ENCODE results near the gene PPM1L.

PPM1L gene

DNA sequence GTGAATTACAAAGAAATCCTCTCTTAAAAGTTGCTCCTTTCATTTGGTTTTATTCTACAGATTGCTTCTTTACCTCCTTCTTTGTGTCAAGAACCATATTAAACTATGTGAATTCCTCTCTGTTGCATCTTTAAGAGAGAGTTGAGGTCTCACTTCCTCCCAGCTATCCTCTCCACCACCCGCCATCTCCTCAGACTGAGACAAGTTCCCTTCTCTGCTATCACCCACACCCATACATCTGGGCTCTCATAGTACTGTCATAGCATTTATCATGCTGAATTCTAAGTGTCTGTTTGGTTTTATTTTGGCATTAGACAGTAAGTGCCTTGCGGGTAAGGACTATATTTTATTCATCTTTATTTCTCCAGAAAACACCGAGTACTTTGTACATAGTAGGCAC lies 294.9 kb downstream of the PPM1L start:
- DNase-seq: no peak

DNA sequence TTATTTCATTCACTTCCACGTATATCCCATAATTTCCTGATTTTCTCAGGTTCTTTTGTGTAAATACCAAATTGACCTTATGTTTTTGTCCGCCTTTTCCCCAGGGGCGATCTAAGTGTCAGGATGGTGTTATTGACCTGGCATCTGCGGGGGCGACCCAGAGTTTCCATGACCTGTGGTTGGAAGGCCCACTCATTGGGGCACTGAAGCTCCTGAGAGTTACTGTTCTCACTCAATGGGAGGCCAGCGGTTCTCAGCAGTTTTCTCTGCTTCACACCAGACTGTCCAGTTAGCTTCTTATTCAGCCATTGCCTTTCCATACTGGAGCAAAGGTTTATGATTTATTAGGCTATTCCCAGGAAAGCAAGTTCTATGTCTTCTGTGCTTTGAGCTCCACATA lies 295.8 kb downstream of the PPM1L start:
- DNase-seq: no peak

GRCh38 chr3:161054860-161055604 lies 299.0 kb downstream of the PPM1L start:
- no peak for DNase-seq

GRCh38 chr3:161064413-161064812 lies 308.4 kb downstream of the PPM1L start:
- DNase-seq: no peak

DNA sequence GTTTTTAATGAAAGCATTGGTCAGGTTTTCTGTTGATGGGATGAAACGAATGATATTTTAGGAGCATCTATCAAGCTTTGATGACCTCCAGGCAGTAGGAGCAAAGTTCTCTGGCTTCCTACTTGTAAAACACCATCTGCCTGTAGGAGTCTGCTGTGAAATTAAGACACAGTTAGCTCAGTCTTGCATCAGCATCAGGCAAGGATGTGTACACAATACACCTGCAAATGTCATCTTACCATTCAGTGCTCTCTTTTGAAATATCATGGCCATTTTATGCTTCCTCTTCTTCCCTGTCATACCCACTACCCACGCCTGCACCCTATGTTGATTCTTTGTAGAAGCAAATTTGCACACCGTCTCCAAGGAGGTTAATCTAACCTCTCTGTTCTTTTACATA lies 310.9 kb downstream of the PPM1L start:
- no peak for DNase-seq

GRCh38 chr3:161067335-161067734 lies 311.3 kb downstream of the PPM1L start:
- DNase-seq: no peak

DNA sequence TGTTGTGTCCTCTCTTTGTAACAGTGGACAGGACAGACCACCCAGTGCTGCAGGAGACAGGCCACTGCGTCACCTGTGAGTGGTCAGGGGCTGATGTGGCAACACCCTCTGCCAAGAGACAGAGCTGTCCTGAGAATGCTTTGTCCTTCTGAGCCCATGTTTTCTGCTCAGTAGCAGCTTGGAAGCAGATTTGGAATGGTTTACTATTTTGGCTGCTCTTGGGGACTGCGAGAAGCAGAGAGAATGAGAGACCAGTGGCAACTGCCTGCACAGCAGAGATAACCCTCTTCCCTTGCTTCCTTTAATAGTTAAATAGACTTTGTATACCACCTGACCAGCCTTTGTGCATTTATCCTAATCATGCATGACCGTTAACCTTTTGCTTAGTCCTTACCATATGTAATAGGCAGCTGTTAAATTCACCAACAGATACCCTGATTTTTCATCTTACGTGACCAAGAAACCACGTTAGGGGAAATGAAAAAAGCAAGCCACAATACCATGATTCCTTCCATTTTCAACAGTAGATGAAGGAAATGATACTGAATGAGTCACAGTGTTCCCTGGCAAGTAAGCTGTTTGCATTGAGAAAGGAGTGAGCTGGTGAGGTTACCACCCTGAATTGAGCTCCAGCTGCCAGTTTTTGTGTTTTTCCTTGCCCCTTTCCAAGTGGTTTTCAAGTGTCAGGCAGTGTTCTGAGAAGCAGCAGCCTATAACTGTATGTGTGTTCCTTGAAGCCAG lies 313.6 kb downstream of the PPM1L start:
- DNase-seq: no peak

DNA sequence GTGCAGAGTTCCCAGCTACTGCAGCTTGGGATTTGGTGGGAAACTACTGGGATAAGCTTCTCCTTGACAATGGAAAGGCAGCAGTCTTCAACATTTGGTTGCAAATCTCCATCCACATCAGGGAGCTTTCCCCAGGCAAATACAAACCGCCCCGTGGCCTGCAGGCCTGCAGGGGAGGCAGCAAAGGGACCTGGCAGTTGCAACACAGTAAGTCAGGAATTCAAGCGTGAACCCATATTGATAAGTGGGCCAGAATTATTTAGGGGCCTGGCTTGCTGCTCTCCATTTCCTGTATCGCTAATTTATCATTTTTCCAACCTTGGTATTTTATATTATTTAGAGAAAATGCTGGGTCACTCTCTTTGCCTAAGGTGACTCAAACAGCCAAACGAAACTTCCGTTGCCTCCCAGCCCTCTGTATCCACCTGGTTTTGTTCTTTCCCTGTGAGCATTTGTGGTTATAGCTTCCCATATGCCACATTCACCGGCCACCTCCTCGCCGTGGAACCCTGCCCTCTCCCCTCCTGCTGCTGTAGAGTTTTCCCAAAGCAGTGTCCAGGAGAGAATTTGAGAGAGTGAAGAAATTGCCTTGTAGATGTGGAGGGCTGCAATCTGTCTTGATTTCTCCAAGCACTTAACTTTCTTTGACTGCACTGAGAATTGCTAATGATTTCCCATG lies 314.4 kb downstream of the PPM1L start:
- DNase-seq: no peak

DNA sequence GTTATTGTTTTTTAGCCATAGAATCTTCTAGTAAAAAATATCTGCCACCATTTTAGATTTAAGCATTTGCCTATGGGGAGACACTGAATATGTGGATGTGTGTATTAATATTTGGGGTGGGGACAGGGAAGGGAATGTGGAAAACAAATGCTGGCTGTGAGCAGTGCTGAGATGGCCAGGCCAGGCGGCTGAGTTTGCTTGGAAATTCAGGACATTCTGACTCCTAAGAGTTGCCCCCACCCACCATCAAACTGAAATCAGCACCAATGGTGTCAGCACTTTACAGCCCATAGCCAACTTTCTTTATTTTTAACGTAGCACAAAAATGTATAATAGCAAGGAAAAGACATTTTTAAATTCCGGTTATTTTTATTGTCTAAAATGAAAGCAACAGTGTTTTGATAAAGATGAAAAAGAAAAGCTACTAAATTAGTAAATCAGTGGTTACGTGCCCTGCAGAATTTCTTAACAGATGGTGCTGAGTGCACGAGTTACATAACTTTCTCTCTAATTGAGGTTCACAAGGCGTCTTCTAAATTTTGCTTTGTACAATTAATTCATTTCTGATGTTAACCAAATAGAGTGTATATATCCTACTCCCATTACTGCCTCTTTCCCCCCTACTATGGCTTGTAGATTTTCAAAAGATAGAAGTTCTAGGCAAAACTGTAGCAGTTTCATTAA lies 315.1 kb downstream of the PPM1L start:
- DNase-seq: no peak

DNA sequence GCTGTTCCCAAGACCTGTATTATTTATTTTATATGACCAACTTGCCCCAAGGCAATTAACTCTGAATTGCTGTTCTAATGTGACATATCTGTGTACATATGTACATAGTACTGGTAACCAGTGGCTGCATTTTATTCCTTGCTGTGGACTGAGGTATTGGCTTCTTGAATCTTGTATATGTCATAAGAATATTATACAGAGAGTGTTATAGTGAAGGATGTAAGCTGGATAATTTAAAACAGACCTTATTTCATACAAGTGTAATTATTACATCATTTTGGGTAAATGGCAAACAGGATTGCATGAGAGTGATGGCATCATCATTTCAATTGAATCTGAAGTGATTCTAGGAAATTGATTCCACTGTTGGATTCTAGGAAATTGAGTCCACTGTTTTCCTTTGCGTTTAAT lies 316.2 kb downstream of the PPM1L start:
- DNase-seq: no peak

DNA sequence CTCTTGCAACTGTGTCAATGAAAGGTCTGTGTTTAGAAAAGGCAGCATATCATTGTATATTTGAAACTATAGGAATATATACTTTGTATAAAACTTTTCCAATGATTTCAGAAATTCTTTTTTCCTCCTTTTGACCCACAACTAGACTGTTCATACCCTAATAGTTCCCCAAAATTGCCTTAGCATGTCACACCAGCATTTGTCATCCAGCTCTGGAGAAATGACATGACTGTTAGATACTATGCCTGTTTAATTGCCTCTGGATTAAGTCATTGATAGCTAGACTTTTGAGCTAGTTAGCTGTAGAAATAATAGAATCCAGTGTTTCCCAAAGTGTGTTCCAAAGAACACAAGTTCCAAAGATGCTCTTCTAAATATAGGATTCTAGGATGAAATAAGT lies 316.7 kb downstream of the PPM1L start:
- DNase-seq: no peak

GRCh38 chr3:161073181-161073580 lies 317.1 kb downstream of the PPM1L start:
- DNase-seq: no peak

GRCh38 chr3:161081633-161082032 lies 325.6 kb downstream of the PPM1L start:
- DNase-seq: no peak

DNA sequence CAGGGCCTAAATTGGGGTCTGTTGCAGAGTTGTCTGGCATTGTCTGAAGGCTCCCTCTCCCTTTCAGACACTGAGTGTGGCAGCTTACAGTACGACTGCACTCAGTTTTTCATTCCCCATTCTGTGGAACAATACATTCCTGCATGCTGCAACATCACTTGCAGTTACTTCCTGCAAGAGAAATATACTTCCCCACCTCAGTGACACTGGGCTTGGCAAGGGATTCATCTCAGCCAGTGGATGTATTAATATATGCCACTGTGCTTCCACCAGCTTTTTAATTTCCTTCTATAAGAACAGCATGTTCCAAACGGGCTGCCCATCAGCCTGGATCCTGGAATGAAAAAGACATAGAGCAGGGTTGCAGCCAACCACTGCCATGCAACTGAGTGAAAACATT lies 326.0 kb downstream of the PPM1L start:
- DNase-seq: no peak

- DNase-seq: no peak
Measured at GRCh38 chr3:161083131-161083530, 327.1 kb downstream of the PPM1L start.

DNA sequence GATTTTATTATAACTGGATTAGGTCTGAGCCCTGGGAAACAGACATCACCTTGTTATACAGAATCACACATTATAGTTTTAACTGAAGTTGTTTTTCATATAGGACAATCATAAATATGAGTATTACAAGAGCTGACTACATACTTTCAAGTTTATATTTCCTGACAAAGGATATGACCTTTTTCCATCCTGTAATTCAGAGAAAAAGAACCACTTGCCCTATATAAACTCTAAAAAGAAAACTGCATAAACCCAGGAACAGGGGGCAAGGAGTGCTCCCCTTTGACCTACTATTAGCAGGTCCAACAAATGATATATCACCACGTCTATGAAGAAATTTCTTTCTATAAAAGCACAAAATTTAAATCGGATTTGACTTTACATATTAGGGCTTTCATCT lies 328.2 kb downstream of the PPM1L start:
- DNase-seq: no peak

- DNase-seq: no peak
Measured at GRCh38 chr3:161093895-161094294, 337.9 kb downstream of the PPM1L start.

GRCh38 chr3:161096771-161097367 lies 340.8 kb downstream of the PPM1L start:
- peak; percentile 20 for DNase-seq

GRCh38 chr3:161100994-161101393 lies 345.0 kb downstream of the PPM1L start:
- no peak for DNase-seq

DNA sequence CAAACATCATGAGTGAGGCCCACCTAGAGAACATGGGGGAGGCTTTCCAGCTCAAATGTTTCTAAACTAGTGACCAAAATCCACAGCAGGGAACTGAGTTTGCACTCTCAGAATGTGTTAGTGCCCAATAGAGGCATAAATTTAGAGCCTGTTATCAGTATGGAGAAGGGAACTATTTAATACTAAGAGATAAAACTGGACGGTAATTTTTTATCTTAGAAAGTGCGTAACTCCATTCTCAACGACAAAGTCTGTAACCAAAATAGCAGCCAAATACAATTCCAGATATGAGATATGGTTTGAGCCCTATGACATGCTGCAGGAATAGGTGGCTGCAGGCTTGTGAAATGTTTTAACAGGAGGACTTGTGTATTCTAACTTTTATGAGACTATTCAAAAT lies 345.6 kb downstream of the PPM1L start:
- no peak for DNase-seq

DNA sequence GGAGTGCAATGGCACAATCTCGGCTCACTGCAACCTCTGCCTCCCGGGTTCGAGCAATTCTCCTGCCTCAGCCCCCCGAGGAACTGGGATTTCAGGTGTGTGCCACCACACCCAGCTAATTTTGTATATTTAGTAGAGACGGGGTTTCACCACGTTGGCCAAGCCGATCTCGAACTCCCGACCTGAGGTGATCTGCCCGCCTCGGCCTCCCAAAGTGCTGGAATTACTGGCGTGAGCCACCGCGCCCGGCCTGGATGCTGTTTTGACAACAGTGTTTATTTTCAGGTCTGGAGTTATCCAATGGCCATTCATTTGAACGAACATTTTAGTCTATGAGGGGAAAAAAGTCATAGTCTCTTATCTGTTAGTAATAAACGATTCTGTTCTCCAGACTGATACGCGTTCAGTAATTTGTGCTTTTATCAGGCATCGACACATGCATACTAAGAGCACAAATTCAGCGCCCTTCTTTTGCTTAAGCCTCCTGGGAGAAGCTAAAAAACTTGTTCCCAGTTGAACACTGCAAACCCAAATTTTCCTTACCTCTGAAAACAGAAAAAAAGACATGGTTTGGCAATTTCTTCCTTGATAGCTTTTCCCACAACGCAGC lies 347.9 kb downstream of the PPM1L start:
- DNase-seq: no peak
